ENCODE data around the gene LHFPL2.

- TF ChIP-seq REST (IDR thresholded peaks at IDR 0.05; ENCODE audit: unreplicated experiment) (no peak), CTCF (conservative IDR thresholded peaks at IDR 0.05; ENCODE audit: low read depth in 2 of 2) (no peak), EZH2 (IDR thresholded peaks at IDR 0.05; ENCODE audit: low read depth, unreplicated experiment) (no peak), POLR2AphosphoS5 (IDR thresholded peaks at IDR 0.05; ENCODE audit: low read depth) (no peak), EZH2phosphoT487 (IDR thresholded peaks at IDR 0.05; ENCODE audit: unreplicated experiment) (no peak), ZNF462 (CRISPR knock-in tag; IDR thresholded peaks at IDR 0.05) (no peak), ZNF331 (CRISPR knock-in tag; IDR thresholded peaks at IDR 0.05; ENCODE audit: low read depth) (no peak), CREB1 (CRISPR knock-in tag; IDR thresholded peaks at IDR 0.05; ENCODE audit: low read depth) (no peak), NANOG (IDR thresholded peaks at IDR 0.05; ENCODE audit: borderline replicate concordance) (no peak)
These were observed 99.5 kb downstream of the LHFPL2 start for GRCh38 chr5:78549043-78549442.
